Left ventricle myocardium inferior (tissue), 1 donor: ENCODE data around the gene CEND1. TPM values are rescaled to one million over a fixed set of nuclear protein-coding genes. Genes with fewer than 3 reads are reported as not detected.

Source experiments
- DNase-seq: peaks from one replicate; pipeline ENCODE4 v3.0.0-alpha.2; 2020
- H3K27ac ChIP-seq: fragments of 200-600 bp; replicated peaks from 2 replicates; pipeline ENCODE4 v1.8.0; 2021
- H3K27me3 ChIP-seq: fragments of 200-600 bp; 2 replicates; pipeline ENCODE4 v1.8.0; 2021; ENCODE audit warnings: low read depth
- H3K36me3 ChIP-seq: fragments of 200-600 bp; 2 replicates; pipeline ENCODE4 v1.8.0; 2021
- H3K4me1 ChIP-seq: fragments of 200-600 bp; 2 replicates; pipeline ENCODE4 v1.8.0; 2021
- H3K4me3 ChIP-seq: fragments of 200-600 bp; 2 replicates; pipeline ENCODE4 v1.8.0; 2021; ENCODE audit warnings: mild to moderate bottlenecking, moderate library complexity
- H3K9me3 ChIP-seq: fragments of 200-600 bp; replicated peaks from 2 replicates; pipeline ENCODE4 v1.8.0; 2021
- CTCF ChIP-seq: fragments of 200-600 bp; IDR thresholded peaks from 2 replicates; pipeline ENCODE4 v1.8.0; 2021; ENCODE audit warnings: antibody characterized with exemption, mild to moderate bottlenecking, borderline replicate concordance
- intact Hi-C: fragments of 100-400 bp; cut with micrococcal nuclease; formaldehyde crosslinking; loops from one replicate; pipeline ENCODE4 v1.11.0; 2022
- total RNA-seq: library from RNA; stranded (reverse); fragmentation: NEBNext Ultra II Directional; extraction: Animal tissue kit (Norgen Biotek cat#: 25700); gene quantifications from one replicate; pipeline ENCODE4 v1.2.1, GENCODE V29; 2021
- donor health status: DM: no; HTN: yes; CAD: no; lungs with severe emphysema.

The CEND1 gene
- total RNA-seq, 1 donor from 2014 or later: not detected

GRCh38 chr11:818396-819128, 28.7 kb upstream of the CEND1 start, which contains the start of gene PNPLA2:
Gene PNPLA2 (plus strand): TSS chr11:818914. CDS start chr11:819719, 805 bp downstream.
- H3K27ac ChIP-seq: peak within 1 kb of the TSS; percentile 99
- peaks cover 50% of the 10 kb centered on the region for H3K4me1 ChIP-seq
- DNase-seq: no peak
- no peaks in the 10 kb centered on the region for H3K27me3 ChIP-seq
- H3K9me3 ChIP-seq: no peaks in the 10 kb centered on the region
- intact Hi-C loops: no loop called here
- peaks cover 23% of the 10 kb centered on the region for H3K36me3 ChIP-seq
- TF ChIP-seq CTCF: no peak
- peak within 1 kb of the TSS; percentile 91 for H3K4me3 ChIP-seq

- intact Hi-C loops: no loop called here
- H3K4me1 ChIP-seq: peaks cover 36% of the 10 kb centered on the region
- H3K27me3 ChIP-seq: no peaks in the 10 kb centered on the region
- TF ChIP-seq CTCF: no peak
- H3K27ac ChIP-seq: no peak overlapping the region
- H3K4me3 ChIP-seq: no peak overlapping the region
- H3K36me3 ChIP-seq: peaks cover 25% of the 10 kb centered on the region
- DNase-seq: no peak
- H3K9me3 ChIP-seq: no peaks in the 10 kb centered on the region
Measured at GRCh38 chr11:816433-816779, 26.5 kb upstream of the CEND1 start.

- Histone ChIP-seq H3K27me3 (no peaks in the 10 kb centered on the region), H3K27ac (no peak overlapping the region), H3K36me3 (peaks cover 27% of the 10 kb centered on the region), H3K4me1 (peaks cover 36% of the 10 kb centered on the region), H3K9me3 (no peaks in the 10 kb centered on the region), H3K4me3 (no peak overlapping the region)
- intact Hi-C loops: no loop called here
- no peak for TF ChIP-seq CTCF
- DNase-seq: no peak
Measured at GRCh38 chr11:815675-816432, 26.0 kb upstream of the CEND1 start.

- no peak for TF ChIP-seq CTCF
- intact Hi-C loops: no loop called here
- H3K27me3 ChIP-seq: no peaks in the 10 kb centered on the region
- no peak overlapping the region for H3K4me3 ChIP-seq
- no peaks in the 10 kb centered on the region for H3K9me3 ChIP-seq
- no peak for DNase-seq
- peaks cover 36% of the 10 kb centered on the region for H3K4me1 ChIP-seq
- no peak overlapping the region for H3K27ac ChIP-seq
- H3K36me3 ChIP-seq: peaks cover 27% of the 10 kb centered on the region
Measured at GRCh38 chr11:813456-814096, 23.7 kb upstream of the CEND1 start.

GRCh38 chr11:813072-813455, 23.2 kb upstream of the CEND1 start:
- peaks cover 37% of the 10 kb centered on the region for H3K4me1 ChIP-seq
- intact Hi-C loops: no loop called here
- no peaks in the 10 kb centered on the region for H3K9me3 ChIP-seq
- no peak overlapping the region for H3K27ac ChIP-seq
- no peak for TF ChIP-seq CTCF
- peaks cover 27% of the 10 kb centered on the region for H3K36me3 ChIP-seq
- H3K27me3 ChIP-seq: no peaks in the 10 kb centered on the region
- H3K4me3 ChIP-seq: no peak overlapping the region
- no peak for DNase-seq
